NCI-H446 (cell line): ENCODE results near the gene UBE2I.

Experiments used
- DNase-seq, 2 experiments: peaks; one replicate each; lab custom pipeline; 2025; lab: John Stamatoyannopoulos, UW

UBE2I gene

DNA sequence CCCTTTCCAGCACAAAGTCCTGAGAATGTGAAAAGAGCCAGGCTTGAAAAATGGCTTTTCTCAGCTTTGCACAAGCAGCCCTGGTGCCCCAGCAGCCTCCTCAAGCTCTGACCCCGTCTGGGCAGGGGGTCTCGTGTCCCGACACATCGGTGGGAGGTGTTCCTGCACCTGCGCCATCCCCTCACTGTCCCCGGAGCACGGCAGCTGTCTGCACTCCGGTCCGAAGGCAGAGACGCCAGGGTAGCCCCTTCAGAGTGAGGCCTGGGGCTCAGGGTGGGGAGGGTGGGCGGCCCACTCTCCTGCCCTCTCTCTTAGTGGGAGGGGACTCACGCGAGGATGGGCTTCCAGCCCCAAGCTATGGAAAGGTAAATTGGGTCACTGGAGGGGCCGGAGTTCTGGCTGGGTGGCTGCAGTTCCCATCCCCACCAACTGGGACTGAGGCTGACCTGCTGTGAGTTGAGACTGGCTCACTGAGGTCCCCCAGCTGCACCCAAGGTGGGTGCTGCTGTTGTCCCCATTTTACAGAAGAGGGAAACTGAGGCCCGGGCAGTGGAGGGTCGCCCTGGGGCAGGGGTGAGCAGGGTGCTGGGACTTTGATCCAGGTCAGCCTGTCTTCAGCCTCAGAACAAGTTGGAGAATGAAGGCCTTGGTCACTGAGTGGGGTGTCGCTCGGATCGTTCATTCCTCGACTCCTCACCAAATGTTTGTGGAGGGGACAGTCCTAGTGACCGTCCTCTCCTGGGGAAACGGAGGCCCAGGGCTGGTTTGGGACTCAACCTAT lies 21.7 kb downstream of the UBE2I start:
- DNase-seq: no peak

DNA sequence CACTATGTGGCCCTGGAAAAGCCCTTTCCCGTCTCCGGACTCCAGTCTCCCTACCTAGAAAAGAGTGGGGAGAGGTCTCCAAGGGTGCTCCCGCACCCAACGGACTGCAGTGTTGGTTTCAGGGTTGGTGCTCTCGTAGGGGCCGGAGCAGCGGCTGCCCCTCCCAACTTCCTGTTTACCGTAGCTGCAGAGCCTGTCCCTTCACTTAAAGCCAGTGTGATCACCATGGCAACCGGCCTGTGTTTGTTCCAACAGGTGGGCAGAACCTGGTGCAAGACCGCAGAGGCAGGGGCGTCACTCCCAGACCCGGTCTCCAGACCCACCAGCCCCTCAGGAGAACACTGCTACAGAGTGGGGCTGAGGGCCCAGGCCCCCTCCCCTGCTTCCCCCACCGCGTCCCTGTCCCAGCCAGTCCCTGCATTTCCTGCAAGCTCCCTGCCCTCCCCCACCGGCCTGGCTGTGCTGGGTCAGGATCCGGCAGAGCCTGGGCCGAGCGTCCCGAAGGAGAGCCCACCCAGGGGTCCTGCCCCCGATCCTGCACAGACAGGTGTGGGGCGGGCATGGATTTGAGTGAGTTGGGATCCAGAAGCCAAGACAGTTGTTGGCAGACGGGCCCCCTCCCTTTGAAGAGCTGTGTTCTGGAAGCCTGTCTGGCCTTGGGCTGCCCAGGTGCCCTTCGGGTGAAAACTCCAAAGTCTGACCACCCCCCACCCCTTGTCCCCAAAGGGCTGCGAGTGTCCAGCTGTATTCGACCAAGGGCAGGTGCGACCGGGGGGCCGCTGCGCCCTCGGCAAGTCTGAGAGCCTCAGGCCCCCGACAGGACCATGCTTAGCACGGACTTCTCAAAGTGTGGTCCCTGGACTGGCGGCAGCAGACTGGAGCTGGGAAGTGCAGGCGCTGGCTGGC lies 22.5 kb downstream of the UBE2I start:
- DNase-seq: no peak

DNA sequence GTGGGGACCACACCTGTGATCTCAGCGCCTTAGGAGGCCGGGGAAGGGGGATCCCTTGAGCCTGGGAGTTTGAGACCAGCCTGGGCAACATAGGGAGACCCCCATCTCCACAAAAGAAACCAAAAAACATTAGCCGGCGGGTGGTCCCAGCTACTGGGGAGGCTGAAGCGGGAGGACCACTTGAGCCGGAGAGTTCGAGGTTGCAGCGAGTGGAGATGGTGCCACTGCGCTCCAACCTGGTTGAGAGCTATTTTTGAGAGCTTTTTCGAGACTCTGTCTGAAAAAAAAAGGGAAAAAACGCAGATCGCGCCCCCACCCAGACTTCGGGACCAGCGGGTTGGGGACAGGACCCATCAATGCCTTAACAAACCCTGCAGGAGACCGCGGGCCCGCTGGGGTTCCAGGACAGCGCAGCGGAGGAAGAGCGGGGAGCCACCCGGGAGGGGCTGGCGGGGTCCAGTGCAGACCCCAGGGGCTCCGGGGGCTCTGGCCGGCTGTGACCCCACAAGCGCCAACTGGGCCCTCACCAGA lies 23.2 kb downstream of the UBE2I start:
- DNase-seq: no peak

DNA sequence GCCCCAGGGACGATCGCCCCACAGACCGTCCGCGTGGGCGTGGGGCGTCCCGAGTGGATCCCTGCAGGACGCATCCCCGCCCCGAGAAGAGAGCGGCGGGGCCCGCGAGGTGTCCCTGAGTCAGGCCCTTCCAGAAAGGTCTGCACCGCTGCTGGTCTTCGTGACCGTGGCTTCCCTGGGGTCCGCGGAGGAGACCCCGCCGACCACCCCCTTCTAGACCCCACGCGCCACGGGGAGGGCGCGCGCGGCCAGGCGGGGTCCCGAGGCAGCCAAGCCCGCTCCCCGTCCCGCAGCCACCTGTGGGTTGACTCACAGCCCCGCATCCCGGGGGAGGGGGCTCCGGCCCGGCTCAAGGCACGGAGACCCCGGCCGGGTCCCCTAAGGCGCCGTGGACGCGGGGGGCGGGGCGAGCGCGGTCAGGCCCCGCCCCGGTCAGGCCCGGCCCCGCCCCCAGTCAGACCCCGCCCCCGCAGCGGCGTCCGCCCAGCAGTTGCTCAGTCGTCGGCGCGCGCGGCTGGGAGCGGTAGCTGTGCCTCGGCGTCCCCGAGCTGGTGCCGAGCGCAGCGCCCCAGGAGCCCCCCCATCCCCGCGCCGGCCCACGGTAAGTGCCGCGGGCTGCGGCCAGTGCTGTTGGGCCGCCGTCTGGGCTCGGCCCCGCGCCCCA lies 23.8 kb downstream of the UBE2I start, which contains the start of gene BAIAP3:
TSS of gene BAIAP3 (plus strand) at position 497 of the 664 bp plus-strand sequence. CDS start 4,905 bp downstream, outside the sequence.
- DNase-seq: no peak

DNA sequence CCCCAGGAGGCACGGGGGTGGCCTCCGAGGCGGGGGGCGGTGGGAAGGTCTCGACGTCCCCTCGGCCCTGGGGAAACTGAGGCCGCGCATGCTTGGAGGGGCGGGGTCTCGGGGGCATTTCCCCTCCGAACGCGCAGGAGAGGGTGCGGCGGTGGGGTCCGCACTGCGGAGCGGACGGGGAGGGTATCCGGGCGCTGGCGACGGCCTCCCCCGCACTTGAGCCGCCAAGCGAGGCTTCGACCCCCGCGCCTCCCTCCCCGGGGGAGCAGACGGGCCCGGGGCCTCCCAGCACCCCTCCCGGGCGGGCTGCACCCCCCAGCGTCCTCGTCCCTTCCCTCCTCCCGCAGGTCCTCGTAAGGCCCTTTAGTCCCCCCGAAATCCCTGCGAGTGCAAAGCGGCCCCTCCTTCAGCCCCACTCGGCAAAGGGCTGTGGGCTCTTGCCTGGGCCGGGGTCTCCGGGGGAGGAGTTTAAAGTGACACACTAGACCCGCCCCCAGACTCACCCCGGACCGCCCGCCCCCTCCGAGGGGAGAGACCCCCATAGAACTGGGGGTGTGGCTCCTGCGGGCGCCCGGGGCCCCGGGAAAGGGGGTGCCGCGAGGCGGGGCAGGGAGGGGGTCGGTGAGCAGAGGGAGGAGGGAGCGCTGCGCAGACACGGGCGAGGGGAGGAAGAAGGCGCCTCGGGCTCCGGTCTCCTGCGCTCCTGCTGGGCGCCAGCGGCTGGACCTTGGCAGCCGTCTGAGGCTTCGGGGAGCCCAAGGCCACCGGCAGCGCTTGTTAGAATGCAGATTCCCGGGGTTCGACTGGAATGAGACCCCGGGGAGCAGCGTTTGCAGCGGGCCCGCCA lies 24.6 kb downstream of the UBE2I start:
- DNase-seq: no peak

DNA sequence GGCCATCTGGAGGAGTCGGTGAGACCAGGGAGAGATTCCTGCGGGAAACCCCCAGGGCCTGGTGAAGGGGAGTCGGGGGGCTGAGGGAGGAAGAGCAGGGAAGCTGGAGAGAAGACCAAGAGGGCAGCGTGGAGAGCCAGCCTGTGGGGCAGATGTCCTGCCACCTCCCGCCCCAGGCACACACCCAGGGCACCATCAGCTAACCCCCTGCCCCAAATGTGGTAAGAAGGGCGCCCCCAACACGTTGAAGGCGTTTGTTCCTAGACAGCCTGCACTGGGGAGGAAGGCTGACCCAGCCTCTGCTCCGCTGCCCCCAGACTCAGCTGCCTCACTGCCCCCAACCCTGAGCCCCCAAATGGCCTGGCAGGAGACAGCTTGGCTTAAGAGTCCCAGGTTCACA lies 25.3 kb downstream of the UBE2I start:
- no peak for DNase-seq

DNA sequence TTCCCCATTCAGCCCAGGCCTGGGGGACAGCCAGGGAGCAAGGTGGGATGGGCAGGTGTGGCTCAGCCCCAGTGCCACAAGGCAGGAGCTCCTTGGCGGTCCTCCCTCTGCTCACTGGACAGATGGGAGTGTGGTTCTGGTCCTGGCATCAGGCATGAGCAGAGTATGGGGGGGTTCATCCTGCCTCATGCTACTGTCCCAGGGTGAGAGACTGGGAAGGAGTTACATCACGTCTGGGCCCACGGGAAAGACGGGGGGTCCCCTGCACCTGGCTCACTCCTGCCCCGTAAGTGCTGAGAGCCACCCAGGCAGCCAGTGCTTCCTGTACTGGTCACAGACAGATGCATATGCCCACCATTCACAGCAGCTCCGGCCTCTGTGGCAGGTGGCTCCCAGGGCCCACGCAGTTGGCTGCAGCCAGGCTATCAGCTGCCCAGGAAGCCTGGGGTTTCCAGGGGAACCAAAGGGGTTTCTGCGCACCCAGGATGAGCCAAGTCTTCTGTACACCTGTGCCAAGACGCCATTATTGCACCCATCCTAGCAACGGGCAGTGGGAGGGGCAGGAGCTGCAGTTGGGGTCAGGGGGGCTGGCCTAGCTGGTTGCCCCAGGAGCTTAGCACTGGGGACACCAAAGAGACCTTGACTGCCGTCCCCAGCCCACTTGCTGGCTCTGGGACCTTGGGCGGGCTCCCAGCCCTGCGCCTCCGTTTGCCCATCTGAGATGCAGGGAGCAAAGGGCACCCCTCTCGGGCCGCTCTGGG lies 26.0 kb downstream of the UBE2I start:
- no peak for DNase-seq

DNA sequence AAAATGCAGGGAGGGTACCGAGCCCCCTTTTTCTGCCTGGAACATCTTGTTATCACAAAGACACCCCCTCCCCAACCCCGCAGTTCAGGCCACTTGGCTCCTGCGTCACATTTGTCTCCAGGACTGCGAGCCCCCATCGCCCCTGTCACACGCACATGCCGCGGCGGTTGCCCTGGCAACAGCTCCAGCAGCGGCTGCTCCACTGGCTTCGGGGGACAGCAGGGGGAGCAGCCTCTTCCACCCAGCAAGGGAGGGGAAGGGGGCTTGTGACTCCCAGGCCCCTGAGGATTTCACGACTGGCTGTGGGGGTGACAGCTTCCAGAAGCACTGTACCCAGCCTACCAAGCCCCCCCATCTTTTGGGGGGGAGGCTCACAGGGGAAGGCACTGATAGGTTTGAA lies 26.6 kb downstream of the UBE2I start:
- no peak for DNase-seq

DNA sequence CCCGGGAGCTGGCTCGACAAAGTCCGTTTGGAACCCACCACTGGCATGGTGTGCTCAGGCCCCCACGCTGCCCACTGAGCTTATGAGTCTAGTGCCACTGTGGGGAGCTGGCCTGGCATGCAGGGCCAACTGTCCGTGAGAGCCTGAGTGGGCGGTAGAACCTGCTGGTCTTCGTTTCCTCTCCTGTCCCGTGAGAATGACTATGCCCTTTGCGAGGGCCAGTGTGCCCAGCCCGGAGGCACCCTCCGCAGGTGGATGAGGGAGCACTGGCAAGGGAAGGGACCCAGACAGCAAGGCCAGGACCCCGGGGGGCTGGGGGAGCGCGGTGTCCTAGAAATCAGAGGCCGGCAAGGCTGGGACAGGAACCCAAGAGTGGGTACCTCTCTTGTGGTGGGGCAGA lies 27.2 kb downstream of the UBE2I start:
- no peak for DNase-seq

DNA sequence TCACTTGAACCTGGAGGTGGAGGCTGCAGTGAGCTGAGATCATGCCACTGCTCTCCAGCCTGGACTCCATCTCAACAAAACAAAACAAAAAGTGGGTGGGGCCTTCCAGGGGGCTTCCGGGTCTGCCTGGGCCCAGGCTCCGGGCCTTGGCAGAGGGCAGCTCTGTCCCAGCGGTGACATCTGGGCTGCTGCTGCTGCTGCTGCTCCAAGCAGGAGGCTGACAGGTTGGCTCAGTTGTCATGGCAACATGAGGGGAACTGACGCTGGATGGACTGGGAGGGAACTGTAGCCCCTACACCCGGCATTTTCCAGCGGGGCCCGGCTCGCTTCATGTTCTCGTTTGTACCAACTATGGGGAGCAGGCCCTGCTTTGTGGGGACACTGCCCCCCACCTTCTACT lies 28.1 kb downstream of the UBE2I start:
- no peak for DNase-seq

DNA sequence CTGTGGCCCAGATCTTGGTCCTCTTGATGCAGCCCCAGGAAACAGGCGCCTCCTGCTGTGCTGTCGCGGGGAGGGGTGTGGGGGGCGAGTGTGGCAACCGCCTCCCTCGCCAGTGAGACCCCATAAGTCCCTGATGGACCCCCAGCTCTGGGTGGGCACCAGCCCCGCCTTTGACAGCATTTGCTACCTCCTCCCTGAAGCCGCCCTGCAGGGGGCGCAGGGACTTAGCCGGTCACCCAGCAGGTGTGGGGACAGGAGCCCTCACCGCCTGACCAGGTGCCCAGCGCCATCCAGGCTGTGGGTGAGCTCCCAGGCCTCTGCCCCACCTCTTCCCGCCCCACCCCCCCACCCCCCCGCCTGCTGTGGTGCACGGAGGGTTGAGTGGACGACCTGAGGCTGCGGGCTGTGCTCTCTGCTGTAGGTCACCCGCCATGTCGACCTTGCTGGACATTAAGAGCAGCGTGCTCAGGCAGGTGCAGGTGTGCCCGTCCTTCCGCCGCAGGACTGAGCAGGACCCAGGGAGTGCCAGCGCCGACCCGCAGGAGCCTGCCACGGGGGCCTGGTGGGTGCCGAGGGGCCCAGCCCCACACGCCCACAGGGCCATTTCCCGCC lies 28.8 kb downstream of the UBE2I start:
- DNase-seq: no peak

DNA sequence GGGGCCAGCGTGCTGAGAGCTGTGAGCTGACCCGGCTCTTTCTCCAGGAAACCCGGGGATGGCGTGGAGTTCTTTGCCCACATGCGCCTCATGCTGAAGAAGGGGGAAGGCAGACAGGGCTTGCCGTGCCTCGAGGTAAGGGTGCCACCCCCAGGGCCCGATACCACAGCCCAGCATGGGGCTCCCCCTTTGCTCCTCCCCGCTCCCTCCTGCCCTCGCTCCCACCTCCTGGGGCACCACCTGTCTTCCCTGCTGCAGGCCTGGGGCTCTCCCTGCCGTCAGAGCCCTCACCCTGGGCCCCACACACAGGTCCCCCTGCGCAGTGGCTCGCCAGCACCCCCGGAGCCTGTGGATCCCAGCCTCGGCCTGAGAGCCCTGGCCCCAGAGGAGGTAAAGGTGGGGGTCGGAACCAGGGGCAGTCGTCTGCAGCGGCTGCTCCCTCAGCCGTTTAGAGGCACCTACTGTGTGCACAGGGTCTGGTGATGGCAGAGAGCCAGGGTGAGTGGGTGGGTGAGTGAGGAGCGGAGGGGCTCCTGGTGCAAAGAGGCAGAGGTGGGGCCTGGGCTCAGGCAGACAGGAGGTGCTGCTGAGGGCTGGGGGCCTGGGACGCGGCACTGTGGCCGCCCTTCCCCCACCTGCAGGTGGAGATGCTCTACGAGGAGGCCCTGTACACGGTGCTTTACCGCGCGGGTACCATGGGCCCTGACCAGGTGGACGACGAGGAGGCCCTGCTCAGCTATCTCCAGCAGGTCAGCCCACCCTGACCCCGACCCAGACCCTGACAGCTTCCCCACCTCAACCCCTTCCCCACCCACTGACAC lies 29.6 kb downstream of the UBE2I start:
- no peak for DNase-seq

DNA sequence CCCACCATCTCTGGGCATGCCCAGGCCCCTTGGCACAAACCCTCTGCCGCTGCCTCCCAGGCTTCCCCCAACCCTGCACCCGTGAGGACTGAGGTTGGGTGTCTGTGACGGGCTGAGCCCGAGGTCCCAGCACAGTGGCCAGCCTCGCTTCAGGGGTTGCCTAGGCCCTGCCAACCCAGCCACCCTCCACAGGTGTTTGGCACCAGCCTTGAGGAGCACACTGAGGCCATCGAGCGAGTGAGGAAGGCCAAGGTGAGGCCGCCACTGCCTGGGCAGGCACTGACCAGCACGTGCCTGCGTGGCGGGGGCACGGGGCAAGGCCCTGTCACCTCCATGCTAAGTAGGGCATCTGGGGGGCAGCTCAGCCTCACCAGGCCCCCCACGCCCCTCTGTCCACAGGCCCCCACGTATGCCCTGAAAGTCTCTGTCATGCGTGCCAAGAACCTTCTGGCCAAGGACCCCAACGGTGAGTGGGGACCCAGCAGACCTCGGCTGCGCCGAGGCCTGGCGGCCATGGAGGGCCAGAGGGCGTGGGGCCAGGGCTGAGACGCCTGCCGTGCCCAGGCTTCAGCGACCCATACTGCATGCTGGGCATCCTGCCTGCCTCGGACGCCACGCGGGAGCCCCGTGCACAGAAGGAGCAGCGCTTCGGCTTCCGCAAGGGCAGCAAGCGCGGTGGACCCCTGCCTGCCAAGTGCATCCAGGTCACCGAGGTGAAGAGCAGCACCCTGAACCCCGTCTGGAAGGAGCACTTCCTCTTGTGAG lies 31.5 kb downstream of the UBE2I start:
- DNase-seq: no peak

DNA sequence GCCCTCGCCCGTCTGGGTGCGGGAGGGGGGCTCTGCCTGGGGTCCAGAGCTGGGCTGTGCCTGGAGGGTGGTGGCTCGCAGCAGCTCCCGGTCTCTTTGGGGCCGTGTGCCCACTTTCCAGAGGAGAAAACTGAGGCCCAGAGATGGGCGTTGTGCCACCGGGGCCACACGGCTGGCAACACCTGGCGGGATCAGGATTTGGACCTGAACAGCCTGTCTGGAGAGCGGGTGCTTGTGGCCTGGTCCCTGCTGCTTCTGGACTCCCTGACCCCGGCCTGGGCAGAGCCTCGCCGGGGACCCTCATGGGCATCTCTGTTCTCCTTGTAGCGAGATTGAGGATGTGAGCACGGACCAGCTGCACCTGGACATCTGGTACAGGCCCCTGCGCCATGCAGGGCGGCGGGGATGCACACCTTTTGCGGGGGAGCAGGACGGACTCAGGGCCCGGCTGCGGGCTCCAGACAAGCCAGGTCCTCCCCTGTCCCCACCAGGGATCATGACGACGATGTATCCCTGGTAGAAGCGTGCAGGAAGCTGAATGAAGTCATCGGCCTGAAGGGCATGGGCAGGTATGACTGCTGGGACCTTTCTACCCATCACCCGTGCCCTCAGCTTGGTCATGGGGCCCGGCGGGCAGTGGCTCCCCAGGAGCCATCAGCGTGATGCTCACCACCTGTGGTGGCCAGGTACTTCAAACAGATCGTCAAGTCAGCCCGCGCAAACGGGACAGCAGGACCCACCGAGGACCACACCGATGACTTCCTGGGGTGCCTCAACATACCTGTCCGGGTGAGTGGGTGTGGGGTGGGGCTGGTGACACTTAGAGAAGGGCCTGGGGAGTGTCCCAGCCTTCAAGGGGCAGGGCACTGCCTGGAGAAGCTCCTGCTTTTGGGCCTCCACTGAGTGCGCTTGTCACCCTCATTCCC lies 32.3 kb downstream of the UBE2I start:
- no peak for DNase-seq

DNA sequence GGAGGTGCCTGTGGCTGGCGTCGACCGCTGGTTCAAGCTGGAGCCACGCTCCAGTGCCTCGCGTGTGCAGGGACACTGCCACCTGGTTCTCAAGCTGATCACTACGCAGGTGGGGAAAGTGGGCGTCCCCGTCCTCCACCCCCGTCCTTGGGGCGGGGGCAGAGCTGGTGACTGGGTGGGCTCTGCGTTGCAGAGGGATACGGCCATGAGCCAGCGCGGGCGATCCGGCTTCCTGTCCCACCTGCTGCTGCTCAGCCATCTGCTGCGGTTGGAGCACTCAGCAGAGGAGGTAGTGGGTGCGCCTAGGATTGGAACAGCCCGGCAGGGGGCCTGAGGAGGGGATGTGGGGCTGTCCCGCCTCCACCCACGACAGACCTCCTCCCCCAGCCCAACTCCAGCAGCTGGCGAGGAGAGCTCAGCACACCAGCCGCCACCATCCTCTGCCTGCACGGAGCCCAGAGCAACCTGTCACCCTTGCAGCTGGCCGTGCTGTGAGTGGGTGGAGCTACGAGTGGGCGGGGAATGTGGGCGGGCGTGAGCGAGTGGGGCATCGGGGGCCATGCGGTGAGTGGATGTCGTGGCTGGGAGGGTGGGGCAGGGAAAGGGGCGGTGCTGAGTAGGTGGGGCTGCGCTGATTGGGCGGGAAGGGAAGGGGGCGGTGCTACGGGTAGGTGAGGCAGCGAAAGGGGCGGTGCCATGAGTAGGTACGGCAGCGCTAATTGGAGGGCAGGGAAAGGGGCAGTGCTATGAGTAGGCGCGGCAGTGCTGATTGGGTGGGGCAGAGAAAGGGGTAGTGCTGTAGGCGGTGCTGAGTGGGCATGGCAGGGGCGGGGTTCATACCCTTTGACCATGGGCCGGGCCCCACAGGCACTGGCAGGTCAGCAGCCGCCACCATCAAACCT lies 33.3 kb downstream of the UBE2I start:
- DNase-seq: peak; percentile 84 to 96
